Adrenal gland (tissue), 5 donors: ENCODE results near the gene HOXB1.

Experiments used
- CTCF ChIP-seq, 6 experiments: fragments of 450-650 bp in 4 of 6; fragments of 200-600 bp in 2 of 6; sonication (generic) in 1 of 6; IDR thresholded peaks; 1 replicate in 5 of 6; 2 replicates in 1 of 6; pipeline versions ENCODE4 v1.5.1 to v1.8.0; 2016 to 2021; ENCODE audit warnings: antibody characterized with exemption in 6 of 6, mild to moderate bottlenecking in 2 of 6, moderate library complexity in 1 of 6
- POLR2A ChIP-seq, 2 donors: fragments of 450-650 bp; IDR thresholded peaks; one replicate each; pipeline ENCODE4 v1.6.1; 2017; ENCODE audit warnings: antibody characterized with exemption in 2 of 2, mild to moderate bottlenecking in 2 of 2, moderate library complexity in 1 of 2
- donor health status: DM: no; HTN: no; CAD: no.

- TF ChIP-seq POLR2A (IDR thresholded peaks at IDR 0.05) = peak in 1 of 2 donors; percentile 8
- no peak for TF ChIP-seq CTCF (IDR thresholded peaks at IDR 0.05)
Measured at GRCh38 chr17:48575673-48576478, 45.1 kb upstream of the HOXB1 start.
